T-cell (primary cell): ENCODE data around the gene SORCS3. TPM values are rescaled to one million over a fixed set of nuclear protein-coding genes. Genes with fewer than 3 reads are reported as not detected.

Experiments used
- ATAC-seq, 4 experiments: fragments of 200-7000 bp in 3 of 4; fragments of 150-1000 bp in 1 of 4; cut with Tn5 transposase; replicated peaks in 1 of 4; 1 replicate in 3 of 4; 2 replicates in 1 of 4; pipeline ENCODE4 v1.10.0; 2021; ENCODE audit warnings: moderate library complexity in 3 of 4, mild to moderate bottlenecking in 2 of 4, moderate number of reproducible peaks in 1 of 4
- CTCF ChIA-PET, 2 donors: fragments of 300-600 bp; sonication (Branson Sonifier 250); formaldehyde crosslinking; loops; one replicate each; lab custom pipeline; 2022; ENCODE audit warnings: antibody characterized with exemption in 2 of 2; lab: Charles Lee
- POLR2A ChIA-PET, 2 donors: fragments of 300-600 bp; sonication (Branson Sonifier 250); formaldehyde crosslinking; loops; one replicate each; lab custom pipeline; 2022; ENCODE audit warnings: antibody characterized with exemption in 2 of 2; lab: Charles Lee
- DNase-seq, 35 experiments: peaks; one replicate each; pipeline versions ENCODE4 v3.0.0 to v3.0.0-alpha.2; 2013 to 2023
- H3K27ac ChIP-seq: one replicate; pipeline ENCODE4 v1.5.1; 2013; ENCODE audit warnings: low read length
- H3K27me3 ChIP-seq, 2 experiments: replicated peaks in 1 of 2; 1 replicate in 1 of 2; 2 replicates in 1 of 2; pipeline versions ENCODE4 v1.6.1 to v1.7.0; 2013; ENCODE audit warnings: low read length in 1 of 2, mixed read lengths in 1 of 2; ENCODE audit not compliant: control insufficient read depth in 2 of 2, insufficient read depth in 2 of 2; ENCODE audit errors: extremely low read depth in 1 of 2
- H3K36me3 ChIP-seq, 2 donors: 1 replicate in 1 of 2; 2 replicates in 1 of 2; pipeline versions ENCODE4 v1.6.1 to v1.7.0; 2013; ENCODE audit warnings: low read length in 1 of 2; ENCODE audit not compliant: control insufficient read depth in 2 of 2, insufficient read depth in 1 of 2; ENCODE audit errors: extremely low read depth in 1 of 2
- H3K4me1 ChIP-seq, 2 experiments: 1 replicate in 1 of 2; 2 replicates in 1 of 2; pipeline versions ENCODE4 v1.6.1 to v1.7.0; 2013; ENCODE audit warnings: low read length in 2 of 2, mixed read lengths in 1 of 2; ENCODE audit not compliant: insufficient read depth in 2 of 2, control insufficient read depth in 1 of 2; ENCODE audit errors: extremely low read depth in 1 of 2
- H3K4me3 ChIP-seq, 2 donors: 1 replicate in 1 of 2; 2 replicates in 1 of 2; pipeline versions ENCODE4 v1.5.1 to v1.7.0; 2013; ENCODE audit warnings: mild to moderate bottlenecking in 2 of 2, low read length in 1 of 2, moderate library complexity in 1 of 2; ENCODE audit not compliant: control insufficient read depth in 1 of 2; ENCODE audit errors: extremely low read depth in 1 of 2
- H3K9me3 ChIP-seq: 2 replicates; pipeline ENCODE4 v1.7.0; 2013
- H3K27ac Mint-ChIP-seq, 2 donors: one replicate each; pipeline ENCODE4 v1.8.0; 2020 to 2021; ENCODE audit warnings: mild to moderate bottlenecking in 2 of 2, mixed read lengths in 2 of 2
- H3K27me3 Mint-ChIP-seq, 2 donors: one replicate each; pipeline ENCODE4 v1.8.0; 2021 to 2022; ENCODE audit warnings: mixed read lengths in 2 of 2
- H3K36me3 Mint-ChIP-seq: one replicate; pipeline ENCODE4 v1.8.0; 2021; ENCODE audit warnings: mixed read lengths
- H3K4me1 Mint-ChIP-seq, 3 donors: one replicate each; pipeline ENCODE4 v1.8.0; 2020 to 2022; ENCODE audit warnings: mixed read lengths in 3 of 3, mild to moderate bottlenecking in 1 of 3
- H3K4me3 Mint-ChIP-seq, 3 donors: one replicate each; pipeline ENCODE4 v1.8.0; 2020 to 2022; ENCODE audit warnings: mild to moderate bottlenecking in 3 of 3, mixed read lengths in 3 of 3, moderate library complexity in 3 of 3
- H3K9me3 Mint-ChIP-seq, 3 donors: one replicate each; pipeline ENCODE4 v1.8.0; 2020 to 2022; ENCODE audit warnings: mixed read lengths in 3 of 3
- WGBS: methylation state at CpG from one replicate; pipeline ENCODE4 v1.1.5; 2013; ENCODE audit warnings: missing lambda C conversion rate; ENCODE audit not compliant: insufficient coverage; 5-methylcytosine and 5-hydroxymethylcytosine counted together
- total RNA-seq, 35 experiments: library from RNA in 6 of 35; stranded (reverse) in 6 of 35; fragments of 120-200 nt in 1 of 35; gene quantifications; one replicate each; pipeline versions ENCODE4 v1.2.1 to v1.2.4 and lab custom pipeline; 2013 to 2026

The SORCS3 gene
- total RNA-seq, 5 donors from 2014 or later (not counting 1 experiment from before 2014, with no cell fraction given), result 0.03 to 1.8 (median 0.50) TPM; not detected in 1

GRCh38 chr10:105121743-105122142, 480.7 kb downstream of the SORCS3 start:
- Mint-ChIP-seq H3K27me3 (no peaks in the 10 kb centered on the region), H3K4me3 (no peak overlapping the region), H3K9me3 (peaks cover 0 to 27% (median 0%) of the 10 kb centered on the region in 3 donors), H3K36me3 (peaks cover 4% of the 10 kb centered on the region), H3K27ac (no peak overlapping the region), H3K4me1 (no peaks in the 10 kb centered on the region)
- no peaks in the 10 kb centered on the region for H3K36me3 ChIP-seq
- H3K27ac ChIP-seq, result no peak overlapping the region
- no CpG with 5 or more reads among the region's 3 CpGs for WGBS
- POLR2A ChIA-PET, result no interaction called here
- H3K4me3 ChIP-seq, result no peak overlapping the region
- CTCF ChIA-PET, result no interaction called here
- H3K4me1 ChIP-seq, result no peaks in the 10 kb centered on the region
- no peaks in the 10 kb centered on the region for H3K9me3 ChIP-seq
- no peaks in the 10 kb centered on the region for H3K27me3 ChIP-seq
- ATAC-seq (no peak), DNase-seq (no peak)

- Histone ChIP-seq H3K27ac (no peak overlapping the region), H3K4me3 (no peak overlapping the region), H3K9me3 (no peaks in the 10 kb centered on the region), H3K27me3 (no peaks in the 10 kb centered on the region), H3K36me3 (no peaks in the 10 kb centered on the region), H3K4me1 (no peaks in the 10 kb centered on the region)
- no peak for ATAC-seq
- H3K36me3 Mint-ChIP-seq, result no peaks in the 10 kb centered on the region
- ChIA-PET CTCF (no interaction called here), POLR2A (no interaction called here)
- WGBS, result 80% methylated on average over 1 of the region's 4 CpGs
- H3K4me1 Mint-ChIP-seq, result no peaks in the 10 kb centered on the region
- no peaks in the 10 kb centered on the region for H3K27me3 Mint-ChIP-seq
- no peak for DNase-seq
- H3K4me3 Mint-ChIP-seq, result no peak overlapping the region
- no peak overlapping the region for H3K27ac Mint-ChIP-seq
- H3K9me3 Mint-ChIP-seq, result peaks cover 0 to 4% (median 0%) of the 10 kb centered on the region in 3 donors
Observed at GRCh38 chr10:105128111-105128510, 487.0 kb downstream of the SORCS3 start.

DNA sequence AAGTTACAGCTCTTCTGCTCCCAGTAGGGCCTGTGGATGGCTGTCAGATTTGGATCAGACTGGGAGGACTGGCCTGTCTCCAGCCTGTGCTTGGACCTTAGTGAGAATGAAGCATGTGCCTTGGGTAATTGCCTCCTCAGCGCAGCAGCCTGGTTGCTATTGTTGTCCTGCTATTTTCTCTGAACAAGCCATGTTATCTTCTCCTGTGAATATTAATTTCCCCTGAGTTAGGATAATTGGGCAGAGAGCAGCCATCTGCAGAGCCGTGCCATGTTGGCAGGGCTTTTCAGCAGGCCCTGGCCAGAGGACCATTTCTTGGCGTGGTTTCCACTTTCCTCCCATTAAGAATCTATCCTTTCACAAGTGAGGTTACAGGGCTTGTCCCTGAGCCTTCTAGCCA, 497.3 kb downstream of the SORCS3 start:
- no peaks in the 10 kb centered on the region for H3K4me1 Mint-ChIP-seq
- peaks cover 0 to 5% (median 0%) of the 10 kb centered on the region in 3 donors for H3K9me3 Mint-ChIP-seq
- no peak overlapping the region for H3K27ac Mint-ChIP-seq
- no peak overlapping the region for H3K4me3 Mint-ChIP-seq
- ChIA-PET CTCF (interaction anchor here in 1 of 2 donors (0.6 kb wide), 1 partner anchor 403 kb away, joined by 3 read pairs; no protein-coding TSS in a partner anchor), POLR2A (no interaction called here)
- H3K4me1 ChIP-seq, result no peaks in the 10 kb centered on the region
- no peaks in the 10 kb centered on the region for H3K36me3 ChIP-seq
- no peak overlapping the region for H3K4me3 ChIP-seq
- H3K9me3 ChIP-seq, result no peaks in the 10 kb centered on the region
- no peak overlapping the region for H3K27ac ChIP-seq
- H3K27me3 ChIP-seq, result no peaks in the 10 kb centered on the region
- no peak for ATAC-seq
- DNase-seq, result no peak
- no peaks in the 10 kb centered on the region for H3K36me3 Mint-ChIP-seq
- no peaks in the 10 kb centered on the region for H3K27me3 Mint-ChIP-seq
- WGBS, result 78% methylated on average over 3 of the region's 3 CpGs

GRCh38 chr10:105139363-105139896, 498.3 kb downstream of the SORCS3 start:
- Mint-ChIP-seq H3K36me3 (no peaks in the 10 kb centered on the region), H3K4me3 (no peak overlapping the region), H3K4me1 (no peaks in the 10 kb centered on the region), H3K9me3 (peaks cover 0 to 5% (median 0%) of the 10 kb centered on the region in 3 donors), H3K27ac (no peak overlapping the region), H3K27me3 (no peaks in the 10 kb centered on the region)
- 20% methylated on average over 1 of the region's 6 CpGs for WGBS
- Histone ChIP-seq H3K4me3 (no peak overlapping the region), H3K4me1 (no peaks in the 10 kb centered on the region), H3K9me3 (no peaks in the 10 kb centered on the region), H3K27me3 (no peaks in the 10 kb centered on the region), H3K36me3 (no peaks in the 10 kb centered on the region), H3K27ac (no peak overlapping the region)
- ChIA-PET POLR2A (no interaction called here), CTCF (no interaction called here)
- ATAC-seq, result no peak
- DNase-seq, result no peak

- CTCF ChIA-PET, result no interaction called here
- no peak overlapping the region for H3K27ac ChIP-seq
- no peaks in the 10 kb centered on the region for H3K4me1 ChIP-seq
- Mint-ChIP-seq H3K9me3 (peaks cover 0 to 3% (median 0%) of the 10 kb centered on the region in 3 donors), H3K4me1 (no peaks in the 10 kb centered on the region), H3K36me3 (no peaks in the 10 kb centered on the region), H3K27me3 (no peaks in the 10 kb centered on the region), H3K27ac (no peak overlapping the region), H3K4me3 (no peak overlapping the region)
- no peaks in the 10 kb centered on the region for H3K9me3 ChIP-seq
- whole genome bisulfite sequencing, result 80% methylated on average over 1 of the region's 3 CpGs
- H3K27me3 ChIP-seq, result no peaks in the 10 kb centered on the region
- no peaks in the 10 kb centered on the region for H3K36me3 ChIP-seq
- no peak overlapping the region for H3K4me3 ChIP-seq
- ATAC-seq, result no peak
- DNase-seq, result no peak
- POLR2A ChIA-PET, result no interaction called here
Observed at GRCh38 chr10:105140600-105140999, 499.5 kb downstream of the SORCS3 start.

DNA sequence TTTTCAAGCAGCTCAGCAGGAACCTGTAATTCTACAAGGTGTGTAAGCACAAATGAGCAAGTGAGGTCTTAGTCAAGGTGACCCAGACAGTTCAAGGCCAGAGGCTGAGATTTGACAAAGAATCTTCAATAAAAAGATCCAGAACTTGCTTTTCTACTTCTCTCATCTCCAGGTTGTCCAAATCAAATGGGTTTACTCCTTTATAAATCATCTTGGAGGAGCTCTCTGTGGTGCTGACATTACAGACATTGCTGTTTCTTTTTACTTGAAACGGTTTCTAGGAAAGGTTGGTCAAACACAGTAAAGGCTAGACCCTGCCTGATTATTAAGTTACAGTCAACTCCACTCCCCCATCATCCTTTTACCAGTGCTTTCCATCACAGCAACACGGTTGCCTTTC, 504.6 kb downstream of the SORCS3 start:
- H3K4me1 Mint-ChIP-seq, result no peaks in the 10 kb centered on the region
- H3K27ac ChIP-seq, result no peak overlapping the region
- no peaks in the 10 kb centered on the region for H3K27me3 ChIP-seq
- WGBS, result 50% methylated on average over 2 of the region's 2 CpGs
- DNase-seq (no peak), ATAC-seq (no peak)
- no peak overlapping the region for H3K27ac Mint-ChIP-seq
- H3K4me1 ChIP-seq, result no peaks in the 10 kb centered on the region
- CTCF ChIA-PET, result no interaction called here
- no peaks in the 10 kb centered on the region for H3K9me3 ChIP-seq
- no peaks in the 10 kb centered on the region for H3K9me3 Mint-ChIP-seq
- H3K27me3 Mint-ChIP-seq, result no peaks in the 10 kb centered on the region
- H3K4me3 ChIP-seq, result no peak overlapping the region
- POLR2A ChIA-PET, result no interaction called here
- H3K36me3 ChIP-seq, result no peaks in the 10 kb centered on the region
- H3K4me3 Mint-ChIP-seq, result no peak overlapping the region
- H3K36me3 Mint-ChIP-seq, result no peaks in the 10 kb centered on the region

- WGBS, result no CpG with 5 or more reads among the region's 2 CpGs
- Histone ChIP-seq H3K36me3 (no peaks in the 10 kb centered on the region), H3K9me3 (no peaks in the 10 kb centered on the region), H3K27me3 (no peaks in the 10 kb centered on the region), H3K27ac (no peak overlapping the region), H3K4me3 (no peak overlapping the region), H3K4me1 (no peaks in the 10 kb centered on the region)
- POLR2A ChIA-PET, result no interaction called here
- DNase-seq (no peak), ATAC-seq (no peak)
- Mint-ChIP-seq H3K4me3 (no peak overlapping the region), H3K36me3 (no peaks in the 10 kb centered on the region), H3K9me3 (no peaks in the 10 kb centered on the region), H3K4me1 (no peaks in the 10 kb centered on the region), H3K27me3 (no peaks in the 10 kb centered on the region), H3K27ac (no peak overlapping the region)
- CTCF ChIA-PET, result no interaction called here
Observed at GRCh38 chr10:105146436-105146835, 505.3 kb downstream of the SORCS3 start.
